NCI-H2029 treated with DMSO at 0.1 percent for 48 hours (cell line): Measurements from ENCODE around the gene OSBPL8.

Experiments used
- DNase-seq: peaks from one replicate; lab custom pipeline; 2025; lab: John Stamatoyannopoulos, UW

OSBPL8 gene

GRCh38 chr12:76556368-76556767 lies 3.2 kb downstream of the OSBPL8 start:
- DNase-seq: no peak

GRCh38 chr12:76555797-76556196 lies 3.8 kb downstream of the OSBPL8 start:
- no peak for DNase-seq

- no peak for DNase-seq
These were observed 4.3 kb downstream of the OSBPL8 start for GRCh38 chr12:76555231-76555767.

- DNase-seq: no peak
These were observed 5.0 kb downstream of the OSBPL8 start for GRCh38 chr12:76554405-76555230.

- DNase-seq: no peak
These were observed 7.1 kb downstream of the OSBPL8 start for GRCh38 chr12:76552343-76552938.

GRCh38 chr12:76551482-76551888 lies 8.1 kb downstream of the OSBPL8 start:
- no peak for DNase-seq

GRCh38 chr12:76549131-76549530 lies 10.4 kb downstream of the OSBPL8 start:
- DNase-seq: no peak

GRCh38 chr12:76548222-76548837 lies 11.2 kb downstream of the OSBPL8 start:
- DNase-seq: no peak

GRCh38 chr12:76547526-76547925 lies 12.0 kb downstream of the OSBPL8 start:
- DNase-seq: no peak

- DNase-seq: no peak
These were observed 12.7 kb downstream of the OSBPL8 start for GRCh38 chr12:76546889-76547288.

GRCh38 chr12:76545486-76545885 lies 14.1 kb downstream of the OSBPL8 start:
- no peak for DNase-seq

GRCh38 chr12:76544601-76545261 lies 14.8 kb downstream of the OSBPL8 start:
- DNase-seq: no peak

- no peak for DNase-seq
These were observed 15.7 kb downstream of the OSBPL8 start for GRCh38 chr12:76543813-76544347.

GRCh38 chr12:76542908-76543307 lies 16.7 kb downstream of the OSBPL8 start:
- no peak for DNase-seq

GRCh38 chr12:76539727-76540126 lies 19.8 kb downstream of the OSBPL8 start:
- no peak for DNase-seq

GRCh38 chr12:76537923-76538322 lies 21.6 kb downstream of the OSBPL8 start:
- no peak for DNase-seq

- DNase-seq: no peak
These were observed 23.0 kb downstream of the OSBPL8 start for GRCh38 chr12:76536546-76536945.

GRCh38 chr12:76535170-76535569 lies 24.4 kb downstream of the OSBPL8 start:
- DNase-seq: no peak

- DNase-seq: no peak
These were observed 26.2 kb downstream of the OSBPL8 start for GRCh38 chr12:76533331-76533730.

- no peak for DNase-seq
These were observed 27.1 kb downstream of the OSBPL8 start for GRCh38 chr12:76532520-76532919.

GRCh38 chr12:76531056-76531455 lies 28.5 kb downstream of the OSBPL8 start:
- no peak for DNase-seq

GRCh38 chr12:76530516-76530915 lies 29.1 kb downstream of the OSBPL8 start:
- peak; percentile 1 for DNase-seq
